ENCODE data around the gene CSNK2B. TPM values are rescaled to one million over a fixed set of nuclear protein-coding genes. Genes with fewer than 3 reads are reported as not detected.

Gene CSNK2B
- total and polyA plus RNA-seq, 9 of the 15 experiments (the other 6 are each of a cell fraction or from before 2014, with no cell fraction given) = 120 to 1,126 (median 529) TPM

DNA sequence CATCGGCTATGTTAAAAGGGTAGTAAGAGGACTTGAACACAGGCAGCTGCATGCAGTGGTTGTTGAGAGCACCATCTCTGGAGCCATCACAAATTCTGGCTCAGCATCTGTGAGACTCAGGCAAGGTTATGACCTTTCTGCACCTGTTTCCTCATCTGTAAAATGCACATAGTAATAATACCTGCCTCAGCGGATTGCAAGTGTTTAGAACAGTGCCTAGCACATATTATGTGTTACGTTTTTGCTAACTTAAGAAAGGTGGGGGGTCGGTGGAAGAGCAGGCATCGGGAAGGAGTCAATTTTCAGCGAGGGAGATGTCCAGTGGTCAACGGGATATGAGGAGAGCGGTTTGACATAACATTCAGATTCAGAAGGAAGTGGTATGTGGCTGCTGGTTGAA is 12.1 kb downstream of the CSNK2B start (continued):
- TF ChIP-seq JUND (IDR thresholded peaks at IDR 0.05; ENCODE audit: borderline replicate concordance, low read depth, low read length) (no peak), JUND (tag; IDR thresholded peaks at IDR 0.05; ENCODE audit: borderline replicate concordance, low read depth, low read length) (no peak), TEAD1 (CRISPR knock-in tag; IDR thresholded peaks at IDR 0.05) (peak in 1 of 2 experiments; percentile 55; a peak in 1 of 4 replicates), SETDB1 (IDR thresholded peaks at IDR 0.05; ENCODE audit: low read length) (no peak), CTBP1 (IDR thresholded peaks at IDR 0.05; ENCODE audit: borderline replicate concordance) (peak; percentile 50; the same call in 1 of the 2 replicates), FOXA3 (CRISPR knock-in tag; conservative IDR thresholded peaks at IDR 0.05 in 1 of 2, IDR thresholded peaks at IDR 0.05 in 1 of 2) (0 out of 4 replicates have a peak, but pooled peaks of 1 of the 2 experiments have one; percentile 36), SMAD2 (IDR thresholded peaks at IDR 0.05; ENCODE audit: low read depth, low read length) (no peak), MTA3 (IDR thresholded peaks at IDR 0.05; ENCODE audit: borderline replicate concordance) (0 out of 2 replicates have a peak, but pooled peaks have one; percentile 32)

- no peak within 1 kb of the TSS for H3K4me3 ChIP-seq
- WGBS (ENCODE audit: insufficient coverage, low coverage, missing lambda C conversion rate) = 9% methylated on average over 17 of the region's 17 CpGs
- peak within 1 kb of the TSS in 1 of 2 experiments; percentile 1; a peak in 1 of 4 replicates for H3K9ac ChIP-seq (ENCODE audit: insufficient read depth in 1 of 2, low read depth in 2 of 2, low read length in 2 of 2)
- ChIA-PET POLR2A (interaction anchor here (0.8 to 3.6 kb wide), 7 partner anchors 9 to 147 kb away, joined by 3 to 30 read pairs (median 4); partner anchors contain the start of genes GPANK1, HSPA1B and VWA7), CTCF (ENCODE audit: low intra/inter-chr PET ratio) (interaction anchor here (0.5 to 3.0 kb wide), 14 partner anchors 38 to 1139 kb away, joined by 3 to 35 read pairs (median 4); partner anchors contain the start of genes DDAH2 and NEU1)
- no TSS peak for BruUV-seq (replicated peaks)
- peaks cover 6% of the 10 kb centered on the region; the same call in 1 of the 3 replicates for H3K36me3 ChIP-seq (ENCODE audit: control insufficient read depth, insufficient read depth, low read length)
- H2AFZ ChIP-seq (ENCODE audit: low read depth, low read length) = peak within 1 kb of the TSS; percentile 66
- no peaks in the 10 kb centered on the region for H3K79me2 ChIP-seq (ENCODE audit: control insufficient read depth, insufficient read depth, low read length)
- H3K9me3 ChIP-seq (replicated peaks; ENCODE audit: control insufficient read depth, insufficient read depth, low read depth, low read length) = no peaks in the 10 kb centered on the region
- no peaks in the 10 kb centered on the region for H3K9me1 ChIP-seq (ENCODE audit: control insufficient read depth, insufficient read depth, low read length)
- no peaks in the 10 kb centered on the region for H4K20me1 ChIP-seq (replicated peaks; ENCODE audit: control insufficient read depth, insufficient read depth, low read length)
- in situ Hi-C loops (cut with MboI) (no loop called here), intact Hi-C loops (cut with micrococcal nuclease) (loop anchor here (1.0 to 2.0 kb wide), 6 partner anchors 49 to 182 kb away; partner anchors contain the start of genes ATP6V1G2, DDAH2, NEU1 and NFKBIL1)
- ATAC-seq = peak; percentile 88
- no peaks in the 10 kb centered on the region for H3K27me3 ChIP-seq (ENCODE audit: control insufficient read depth in 2 of 2, insufficient read depth in 2 of 2, low read length in 2 of 2)
- DNase-seq (ENCODE audit: extremely low read depth in 1 of 4, low spot score in 3 of 4) = peak; percentile 82 to 94 (median 88)
- H3K4me1 ChIP-seq (replicated peaks in 1 of 2; ENCODE audit: control insufficient read depth in 2 of 2, insufficient read depth in 2 of 2, low read length in 2 of 2) = peaks cover 9 to 24% of the 10 kb centered on the region in 2 experiments
- H3K4me2 ChIP-seq (ENCODE audit: insufficient read depth, low read length) = peak within 1 kb of the TSS; percentile 22; the same call in 1 of the 2 replicates
- FAIRE-seq = peak; percentile 93
- H3K27ac ChIP-seq (ENCODE audit: extremely low read depth, low read depth, low read length) = no peak within 1 kb of the TSS
- TF ChIP-seq NBN (IDR thresholded peaks at IDR 0.05; ENCODE audit: low read depth) (0 out of 2 replicates have a peak, but pooled peaks have one; percentile 54), ZNF561 (CRISPR knock-in tag; conservative IDR thresholded peaks at IDR 0.05) (no peak), NR2F6 (CRISPR knock-in tag; IDR thresholded peaks at IDR 0.05) (no peak), FOXA3 (CRISPR knock-in tag; conservative IDR thresholded peaks at IDR 0.05 in 1 of 2, IDR thresholded peaks at IDR 0.05 in 1 of 2) (0 out of 4 replicates have a peak, but pooled peaks of 1 of the 2 experiments have one; percentile 43), ZBTB8A (IDR thresholded peaks at IDR 0.05; ENCODE audit: partially characterized antibody) (no peak), ZNF121 (CRISPR knock-in tag; conservative IDR thresholded peaks at IDR 0.05) (no peak), SAFB (IDR thresholded peaks at IDR 0.05; ENCODE audit: borderline replicate concordance, low read depth, low read length) (no peak), HDGF (IDR thresholded peaks at IDR 0.05) (peak; percentile 78; the same call in 1 of the 2 replicates)
- TF ChIP-seq, protein P1, sequence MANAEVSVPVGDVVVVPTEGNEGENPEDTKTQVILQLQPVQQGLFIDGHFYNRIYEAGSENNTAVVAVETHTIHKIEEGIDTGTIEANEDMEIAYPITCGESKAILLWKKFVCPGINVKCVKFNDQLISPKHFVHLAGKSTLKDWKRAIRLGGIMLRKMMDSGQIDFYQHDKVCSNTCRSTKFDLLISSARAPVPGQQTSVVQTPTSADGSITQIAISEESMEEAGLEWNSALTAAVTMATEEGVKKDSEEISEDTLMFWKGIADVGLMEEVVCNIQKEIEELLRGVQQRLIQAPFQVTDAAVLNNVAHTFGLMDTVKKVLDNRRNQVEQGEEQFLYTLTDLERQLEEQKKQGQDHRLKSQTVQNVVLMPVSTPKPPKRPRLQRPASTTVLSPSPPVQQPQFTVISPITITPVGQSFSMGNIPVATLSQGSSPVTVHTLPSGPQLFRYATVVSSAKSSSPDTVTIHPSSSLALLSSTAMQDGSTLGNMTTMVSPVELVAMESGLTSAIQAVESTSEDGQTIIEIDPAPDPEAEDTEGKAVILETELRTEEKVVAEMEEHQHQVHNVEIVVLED (CRISPR knock-in tag; IDR thresholded peaks at IDR 0.05) = no peak
- TF ChIP-seq, protein P2, sequence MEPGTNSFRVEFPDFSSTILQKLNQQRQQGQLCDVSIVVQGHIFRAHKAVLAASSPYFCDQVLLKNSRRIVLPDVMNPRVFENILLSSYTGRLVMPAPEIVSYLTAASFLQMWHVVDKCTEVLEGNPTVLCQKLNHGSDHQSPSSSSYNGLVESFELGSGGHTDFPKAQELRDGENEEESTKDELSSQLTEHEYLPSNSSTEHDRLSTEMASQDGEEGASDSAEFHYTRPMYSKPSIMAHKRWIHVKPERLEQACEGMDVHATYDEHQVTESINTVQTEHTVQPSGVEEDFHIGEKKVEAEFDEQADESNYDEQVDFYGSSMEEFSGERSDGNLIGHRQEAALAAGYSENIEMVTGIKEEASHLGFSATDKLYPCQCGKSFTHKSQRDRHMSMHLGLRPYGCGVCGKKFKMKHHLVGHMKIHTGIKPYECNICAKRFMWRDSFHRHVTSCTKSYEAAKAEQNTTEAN (CRISPR knock-in tag; IDR thresholded peaks at IDR 0.05) = no peak; the same call in 1 of the 2 replicates
Measured at GRCh38 chr6:31680226-31681134, 14.6 kb downstream of the CSNK2B start, which contains the start of gene LY6G5C. Gene LY6G5C (minus strand): TSS chr6:31681067. CDS start chr6:31680373, 694 bp downstream.
